SK-N-SH treated with all-trans-retinoic acid at 6 μM for 48 hours (cell line): ENCODE results near the gene RNF212B.

Source experiments
- ATAC-seq: fragments of 200-7000 bp; cut with Tn5 transposase; 3 replicates; pipeline ENCODE4 v1.9.1; 2020; ENCODE audit warnings: mild to moderate bottlenecking, moderate library complexity
- ARNTL ChIP-seq: fragments of 450-650 bp; formaldehyde crosslinking; IDR thresholded peaks from 2 replicates; pipeline ENCODE4 v1.5.0; 2020; ENCODE audit warnings: low read depth, mild to moderate bottlenecking, moderate library complexity, borderline replicate concordance
- BACH2 ChIP-seq: fragments of 250-450 bp; sonication (Bioruptor Pico); IDR thresholded peaks from 2 replicates; pipeline ENCODE4 v1.9.0; 2021; ENCODE audit warnings: mild to moderate bottlenecking, borderline replicate concordance
- CSDC2 ChIP-seq: fragments of 250-450 bp; sonication (Bioruptor Pico); IDR thresholded peaks from 2 replicates; pipeline ENCODE4 v1.5.0; 2020; ENCODE audit warnings: mild to moderate bottlenecking, moderate library complexity
- ESRRG ChIP-seq: fragments of 250-450 bp; sonication (Bioruptor Pico); IDR thresholded peaks from 2 replicates; pipeline ENCODE4 v1.6.1; 2021; ENCODE audit warnings: mild to moderate bottlenecking
- GLIS3 ChIP-seq: fragments of 250-450 bp; sonication (Bioruptor Pico); IDR thresholded peaks from 2 replicates; pipeline ENCODE4 v1.5.0; 2020; ENCODE audit warnings: mild to moderate bottlenecking, moderate library complexity
- OSR1 ChIP-seq: fragments of 250-450 bp; sonication (Bioruptor Pico); IDR thresholded peaks from 2 replicates; pipeline ENCODE4 v1.8.0; 2022; ENCODE audit warnings: moderate library complexity, mild to moderate bottlenecking, inconsistent platforms
- PPARA ChIP-seq: fragments of 250-450 bp; sonication (Bioruptor Pico); IDR thresholded peaks from 2 replicates; pipeline ENCODE4 v1.5.0; 2020; ENCODE audit warnings: mild to moderate bottlenecking, borderline replicate concordance
- RARB ChIP-seq: fragments of 250-450 bp; sonication (Bioruptor Pico); IDR thresholded peaks from 2 replicates; pipeline ENCODE4 v1.8.0; 2021; ENCODE audit warnings: mild to moderate bottlenecking, moderate library complexity
- SNAI2 ChIP-seq: fragments of 250-450 bp; sonication (Bioruptor Pico); IDR thresholded peaks from 2 replicates; pipeline ENCODE4 v1.5.0; 2020; ENCODE audit warnings: mild to moderate bottlenecking, moderate library complexity
- TCF4 ChIP-seq: fragments of 250-450 bp; sonication (Bioruptor Pico); IDR thresholded peaks from 2 replicates; pipeline ENCODE4 v1.8.0; 2021; ENCODE audit warnings: mild to moderate bottlenecking, moderate library complexity, borderline replicate concordance
- TOX ChIP-seq: fragments of 250-450 bp; sonication (Bioruptor Pico); IDR thresholded peaks from 2 replicates; pipeline ENCODE4 v1.8.0; 2021; ENCODE audit warnings: mild to moderate bottlenecking, moderate library complexity, borderline replicate concordance
- ZC3H10 ChIP-seq: fragments of 250-450 bp; sonication (Bioruptor Pico); IDR thresholded peaks from 2 replicates; pipeline ENCODE4 v1.5.1; 2021; ENCODE audit warnings: mild to moderate bottlenecking, moderate library complexity
- ZFP3 ChIP-seq: fragments of 250-450 bp; sonication (Bioruptor Pico); IDR thresholded peaks from 2 replicates; pipeline ENCODE4 v1.5.0; 2020; ENCODE audit warnings: mild to moderate bottlenecking, moderate library complexity
- ZFP30 ChIP-seq: fragments of 450-650 bp; formaldehyde crosslinking; IDR thresholded peaks from 2 replicates; pipeline ENCODE4 v1.5.0; 2022; ENCODE audit warnings: mild to moderate bottlenecking, moderate library complexity
- ZNF565 ChIP-seq: fragments of 450-650 bp; formaldehyde crosslinking; conservative IDR thresholded peaks from 2 replicates; pipeline ENCODE4 v1.5.0; 2020; ENCODE audit warnings: low read depth, mild to moderate bottlenecking, moderate library complexity
- ZNF70 ChIP-seq: fragments of 450-650 bp; formaldehyde crosslinking; IDR thresholded peaks from 2 replicates; pipeline ENCODE4 v1.5.0; 2020; ENCODE audit warnings: mild to moderate bottlenecking, moderate library complexity
- ZNF8 ChIP-seq: fragments of 450-650 bp; formaldehyde crosslinking; IDR thresholded peaks from 2 replicates; pipeline ENCODE4 v1.5.0; 2020; ENCODE audit warnings: mild to moderate bottlenecking, moderate library complexity
- TF ChIP-seq, protein P1 (sequence below): fragments of 250-450 bp; sonication (Bioruptor Pico); IDR thresholded peaks from 2 replicates; pipeline ENCODE4 v1.5.1; 2020; ENCODE audit warnings: low read depth, mild to moderate bottlenecking, moderate library complexity
- TF ChIP-seq, protein P2 (sequence below): fragments of 250-450 bp; sonication (Bioruptor Pico); IDR thresholded peaks from 2 replicates; pipeline ENCODE4 v1.8.0; 2020; ENCODE audit warnings: mild to moderate bottlenecking, moderate library complexity, borderline replicate concordance
- TF ChIP-seq, protein P3 (sequence below): fragments of 250-450 bp; sonication (Bioruptor Pico); IDR thresholded peaks from 2 replicates; pipeline ENCODE4 v1.5.0; 2020; ENCODE audit warnings: mild to moderate bottlenecking, moderate library complexity
- TF ChIP-seq, protein P4 (sequence below): fragments of 250-450 bp; sonication (Bioruptor Pico); IDR thresholded peaks from 2 replicates; pipeline ENCODE4 v1.5.1; 2021; ENCODE audit warnings: mild to moderate bottlenecking, moderate library complexity
- TF ChIP-seq, protein P5 (sequence below): fragments of 250-450 bp; sonication (Bioruptor Pico); IDR thresholded peaks from 2 replicates; pipeline ENCODE4 v1.8.0; 2021; ENCODE audit warnings: low read depth, mild to moderate bottlenecking, moderate library complexity, borderline replicate concordance

Gene RNF212B

DNA sequence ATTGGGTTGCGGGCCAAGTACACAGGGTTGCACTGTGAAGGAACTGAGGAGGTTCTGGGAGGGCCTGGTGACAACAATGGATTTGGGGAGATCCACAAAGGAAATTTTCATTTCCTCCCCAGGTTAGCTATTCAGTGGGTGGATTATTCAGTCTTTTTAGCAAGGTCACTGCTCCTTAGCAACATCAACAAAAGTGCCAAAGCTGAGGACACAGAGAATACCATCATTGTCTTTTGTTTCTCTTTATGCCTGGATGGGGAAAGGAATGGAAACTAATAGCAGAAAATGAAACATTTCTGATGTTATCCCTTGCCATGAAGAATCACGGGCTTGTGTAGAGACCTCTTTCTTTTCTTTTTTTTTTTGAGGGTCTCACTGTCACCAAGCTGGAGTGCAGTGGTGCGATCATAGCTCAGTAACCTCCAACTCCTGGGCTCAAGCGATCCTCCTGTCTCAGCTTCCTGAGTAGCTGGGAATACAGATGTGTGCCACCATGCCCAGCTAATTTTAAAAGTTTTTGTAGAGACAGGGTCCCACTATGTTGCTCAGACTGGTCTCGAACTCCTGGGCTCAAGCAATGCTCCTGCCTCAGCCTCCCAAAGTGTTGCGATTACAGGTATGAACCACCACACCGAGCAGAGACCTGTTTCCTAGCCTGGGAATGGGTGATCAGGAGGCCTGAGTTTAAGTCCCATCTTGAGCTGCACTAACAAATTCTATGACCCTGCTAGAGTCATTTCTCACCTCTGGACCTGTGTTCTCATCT, 58.5 kb downstream of the RNF212B start:
- ATAC-seq: no peak
- no peak for TF ChIP-seq ZFP30 (CRISPR knock-in tag)
- TF ChIP-seq, protein P1, sequence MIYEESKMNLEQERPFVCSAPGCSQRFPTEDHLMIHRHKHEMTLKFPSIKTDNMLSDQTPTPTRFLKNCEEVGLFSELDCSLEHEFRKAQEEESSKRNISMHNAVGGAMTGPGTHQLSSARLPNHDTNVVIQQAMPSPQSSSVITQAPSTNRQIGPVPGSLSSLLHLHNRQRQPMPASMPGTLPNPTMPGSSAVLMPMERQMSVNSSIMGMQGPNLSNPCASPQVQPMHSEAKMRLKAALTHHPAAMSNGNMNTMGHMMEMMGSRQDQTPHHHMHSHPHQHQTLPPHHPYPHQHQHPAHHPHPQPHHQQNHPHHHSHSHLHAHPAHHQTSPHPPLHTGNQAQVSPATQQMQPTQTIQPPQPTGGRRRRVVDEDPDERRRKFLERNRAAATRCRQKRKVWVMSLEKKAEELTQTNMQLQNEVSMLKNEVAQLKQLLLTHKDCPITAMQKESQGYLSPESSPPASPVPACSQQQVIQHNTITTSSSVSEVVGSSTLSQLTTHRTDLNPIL (CRISPR knock-in tag): no peak
- TF ChIP-seq SNAI2 (CRISPR knock-in tag): no peak
- TF ChIP-seq RARB (CRISPR knock-in tag): no peak
- TF ChIP-seq TOX (CRISPR knock-in tag): no peak
- TF ChIP-seq, protein P2, sequence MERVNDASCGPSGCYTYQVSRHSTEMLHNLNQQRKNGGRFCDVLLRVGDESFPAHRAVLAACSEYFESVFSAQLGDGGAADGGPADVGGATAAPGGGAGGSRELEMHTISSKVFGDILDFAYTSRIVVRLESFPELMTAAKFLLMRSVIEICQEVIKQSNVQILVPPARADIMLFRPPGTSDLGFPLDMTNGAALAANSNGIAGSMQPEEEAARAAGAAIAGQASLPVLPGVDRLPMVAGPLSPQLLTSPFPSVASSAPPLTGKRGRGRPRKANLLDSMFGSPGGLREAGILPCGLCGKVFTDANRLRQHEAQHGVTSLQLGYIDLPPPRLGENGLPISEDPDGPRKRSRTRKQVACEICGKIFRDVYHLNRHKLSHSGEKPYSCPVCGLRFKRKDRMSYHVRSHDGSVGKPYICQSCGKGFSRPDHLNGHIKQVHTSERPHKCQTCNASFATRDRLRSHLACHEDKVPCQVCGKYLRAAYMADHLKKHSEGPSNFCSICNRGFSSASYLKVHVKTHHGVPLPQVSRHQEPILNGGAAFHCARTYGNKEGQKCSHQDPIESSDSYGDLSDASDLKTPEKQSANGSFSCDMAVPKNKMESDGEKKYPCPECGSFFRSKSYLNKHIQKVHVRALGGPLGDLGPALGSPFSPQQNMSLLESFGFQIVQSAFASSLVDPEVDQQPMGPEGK: no peak
- no peak for TF ChIP-seq GLIS3 (CRISPR knock-in tag)
- TF ChIP-seq TCF4 (CRISPR knock-in tag): no peak
- TF ChIP-seq CSDC2 (CRISPR knock-in tag): no peak
- no peak for TF ChIP-seq ZFP3
- TF ChIP-seq ESRRG: no peak
- TF ChIP-seq ZC3H10 (CRISPR knock-in tag): no peak
- TF ChIP-seq BACH2 (CRISPR knock-in tag): no peak
- no peak for TF ChIP-seq ARNTL (CRISPR knock-in tag)
- TF ChIP-seq OSR1 (CRISPR knock-in tag): no peak
- no peak for TF ChIP-seq ZNF70 (CRISPR knock-in tag)
- TF ChIP-seq, protein P3, sequence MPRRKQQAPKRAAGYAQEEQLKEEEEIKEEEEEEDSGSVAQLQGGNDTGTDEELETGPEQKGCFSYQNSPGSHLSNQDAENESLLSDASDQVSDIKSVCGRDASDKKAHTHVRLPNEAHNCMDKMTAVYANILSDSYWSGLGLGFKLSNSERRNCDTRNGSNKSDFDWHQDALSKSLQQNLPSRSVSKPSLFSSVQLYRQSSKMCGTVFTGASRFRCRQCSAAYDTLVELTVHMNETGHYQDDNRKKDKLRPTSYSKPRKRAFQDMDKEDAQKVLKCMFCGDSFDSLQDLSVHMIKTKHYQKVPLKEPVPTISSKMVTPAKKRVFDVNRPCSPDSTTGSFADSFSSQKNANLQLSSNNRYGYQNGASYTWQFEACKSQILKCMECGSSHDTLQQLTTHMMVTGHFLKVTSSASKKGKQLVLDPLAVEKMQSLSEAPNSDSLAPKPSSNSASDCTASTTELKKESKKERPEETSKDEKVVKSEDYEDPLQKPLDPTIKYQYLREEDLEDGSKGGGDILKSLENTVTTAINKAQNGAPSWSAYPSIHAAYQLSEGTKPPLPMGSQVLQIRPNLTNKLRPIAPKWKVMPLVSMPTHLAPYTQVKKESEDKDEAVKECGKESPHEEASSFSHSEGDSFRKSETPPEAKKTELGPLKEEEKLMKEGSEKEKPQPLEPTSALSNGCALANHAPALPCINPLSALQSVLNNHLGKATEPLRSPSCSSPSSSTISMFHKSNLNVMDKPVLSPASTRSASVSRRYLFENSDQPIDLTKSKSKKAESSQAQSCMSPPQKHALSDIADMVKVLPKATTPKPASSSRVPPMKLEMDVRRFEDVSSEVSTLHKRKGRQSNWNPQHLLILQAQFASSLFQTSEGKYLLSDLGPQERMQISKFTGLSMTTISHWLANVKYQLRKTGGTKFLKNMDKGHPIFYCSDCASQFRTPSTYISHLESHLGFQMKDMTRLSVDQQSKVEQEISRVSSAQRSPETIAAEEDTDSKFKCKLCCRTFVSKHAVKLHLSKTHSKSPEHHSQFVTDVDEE (CRISPR knock-in tag): no peak
- TF ChIP-seq, protein P4, sequence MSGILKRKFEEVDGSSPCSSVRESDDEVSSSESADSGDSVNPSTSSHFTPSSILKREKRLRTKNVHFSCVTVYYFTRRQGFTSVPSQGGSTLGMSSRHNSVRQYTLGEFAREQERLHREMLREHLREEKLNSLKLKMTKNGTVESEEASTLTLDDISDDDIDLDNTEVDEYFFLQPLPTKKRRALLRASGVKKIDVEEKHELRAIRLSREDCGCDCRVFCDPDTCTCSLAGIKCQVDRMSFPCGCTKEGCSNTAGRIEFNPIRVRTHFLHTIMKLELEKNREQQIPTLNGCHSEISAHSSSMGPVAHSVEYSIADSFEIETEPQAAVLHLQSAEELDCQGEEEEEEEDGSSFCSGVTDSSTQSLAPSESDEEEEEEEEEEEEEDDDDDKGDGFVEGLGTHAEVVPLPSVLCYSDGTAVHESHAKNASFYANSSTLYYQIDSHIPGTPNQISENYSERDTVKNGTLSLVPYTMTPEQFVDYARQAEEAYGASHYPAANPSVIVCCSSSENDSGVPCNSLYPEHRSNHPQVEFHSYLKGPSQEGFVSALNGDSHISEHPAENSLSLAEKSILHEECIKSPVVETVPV: no peak
- no peak for TF ChIP-seq PPARA
- TF ChIP-seq, protein P5, sequence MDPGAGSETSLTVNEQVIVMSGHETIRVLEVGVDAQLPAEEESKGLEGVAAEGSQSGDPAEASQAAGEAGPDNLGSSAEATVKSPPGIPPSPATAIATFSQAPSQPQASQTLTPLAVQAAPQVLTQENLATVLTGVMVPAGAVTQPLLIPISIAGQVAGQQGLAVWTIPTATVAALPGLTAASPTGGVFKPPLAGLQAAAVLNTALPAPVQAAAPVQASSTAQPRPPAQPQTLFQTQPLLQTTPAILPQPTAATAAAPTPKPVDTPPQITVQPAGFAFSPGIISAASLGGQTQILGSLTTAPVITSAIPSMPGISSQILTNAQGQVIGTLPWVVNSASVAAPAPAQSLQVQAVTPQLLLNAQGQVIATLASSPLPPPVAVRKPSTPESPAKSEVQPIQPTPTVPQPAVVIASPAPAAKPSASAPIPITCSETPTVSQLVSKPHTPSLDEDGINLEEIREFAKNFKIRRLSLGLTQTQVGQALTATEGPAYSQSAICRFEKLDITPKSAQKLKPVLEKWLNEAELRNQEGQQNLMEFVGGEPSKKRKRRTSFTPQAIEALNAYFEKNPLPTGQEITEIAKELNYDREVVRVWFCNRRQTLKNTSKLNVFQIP (CRISPR knock-in tag): no peak

DNA sequence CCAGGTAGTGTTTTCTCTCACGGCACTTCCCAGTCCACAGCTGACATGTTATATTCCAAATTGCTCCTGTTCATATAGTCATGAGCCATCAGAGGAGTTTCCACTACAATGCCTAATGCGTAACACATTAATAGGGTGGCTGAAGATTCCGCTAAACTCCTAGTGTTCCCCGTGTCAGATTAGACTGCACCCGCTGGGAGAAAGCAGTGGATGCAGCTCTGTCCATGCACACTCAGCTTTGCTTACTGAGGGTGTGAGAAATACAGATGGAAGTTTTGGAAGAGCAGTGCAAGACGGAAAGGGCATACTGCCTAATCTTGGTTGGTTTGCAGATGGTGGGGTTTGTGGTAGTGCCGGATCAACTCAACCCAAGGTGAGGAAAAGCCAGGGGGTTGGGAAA, 59.4 kb downstream of the RNF212B start:
- ATAC-seq: no peak
- TF ChIP-seq OSR1 (CRISPR knock-in tag): no peak
- no peak for TF ChIP-seq ZNF8 (CRISPR knock-in tag)
- TF ChIP-seq, protein P4: no peak
- TF ChIP-seq TCF4 (CRISPR knock-in tag): no peak
- no peak for TF ChIP-seq ZNF565 (CRISPR knock-in tag)
- TF ChIP-seq ZFP3: no peak
- no peak for TF ChIP-seq TOX (CRISPR knock-in tag)
- TF ChIP-seq GLIS3 (CRISPR knock-in tag): no peak
- TF ChIP-seq, protein P5 (CRISPR knock-in tag): no peak
- TF ChIP-seq ZC3H10 (CRISPR knock-in tag): no peak
- TF ChIP-seq, protein P1 (CRISPR knock-in tag): no peak
- no peak for TF ChIP-seq SNAI2 (CRISPR knock-in tag)
- TF ChIP-seq PPARA: no peak
- TF ChIP-seq BACH2 (CRISPR knock-in tag): no peak
- no peak for TF ChIP-seq ZFP30 (CRISPR knock-in tag)
